ENCODE measurements around the gene SCAI. TPM values are rescaled to one million over a fixed set of nuclear protein-coding genes. Genes with fewer than 3 reads are reported as not detected.
A peak's percentile ranks its signal among the peaks of the same experiment; 100 is the strongest.

SCAI gene
- total RNA-seq, 1 donor from 2014 or later: 8.1 TPM

- DNase-seq (ENCODE audit: extremely low read depth, low read depth, low spot score): no peak
These were observed 245.5 kb downstream of the SCAI start for GRCh38 chr9:124897570-124898460.

- DNase-seq (ENCODE audit: extremely low read depth, low read depth, low spot score): peak; percentile 20
These were observed 248.6 kb downstream of the SCAI start for GRCh38 chr9:124894741-124895170.

DNA sequence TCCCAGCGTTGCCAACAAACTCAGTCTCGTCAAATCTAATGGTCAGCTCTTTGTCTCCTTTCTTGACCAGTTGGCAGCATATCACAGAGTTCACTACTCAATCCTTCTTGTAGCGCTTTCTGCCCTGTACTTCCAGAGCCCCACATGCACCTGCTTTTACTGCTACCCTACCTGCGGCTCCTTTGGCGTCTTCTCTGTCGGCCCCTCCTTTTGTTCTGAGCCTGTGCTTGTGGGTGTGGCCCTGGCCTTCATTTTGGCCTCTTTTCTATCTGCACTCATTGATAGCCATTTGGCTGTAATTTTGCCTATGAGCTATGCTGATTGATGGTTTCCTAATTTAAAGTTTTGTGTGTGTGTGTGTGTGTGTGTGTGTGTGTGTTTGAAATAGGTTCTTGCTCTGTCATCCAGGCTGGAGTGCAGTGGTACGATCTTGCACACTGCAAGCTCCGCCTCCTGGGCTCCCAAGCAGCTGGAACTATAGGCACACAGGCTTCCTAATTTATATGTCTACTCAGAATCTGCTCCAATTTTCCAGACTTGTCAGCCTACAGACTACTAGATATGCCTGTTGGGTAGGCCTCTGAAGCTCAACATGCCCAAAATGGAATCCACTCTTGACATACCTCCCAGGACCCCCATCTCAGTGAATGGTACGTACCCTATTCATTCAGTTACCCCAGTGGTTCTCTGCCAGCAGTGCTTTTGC is 249.1 kb downstream of the SCAI start:
- no peak for DNase-seq (ENCODE audit: extremely low read depth, low read depth, low spot score)

Other genes starting within 250 kb of the SCAI start
- 14.6 and 16.3 TPM in 2 replicates for gene GOLGA1, start 202.4 kb downstream of the SCAI start, total RNA-seq
- 26.9 and 29.8 TPM in 2 replicates for gene PPP6C, start 46.3 kb upstream of the SCAI start, total RNA-seq
- 17.2 and 30.5 TPM in 2 replicates for gene RABEPK, start 57.0 kb upstream of the SCAI start, total RNA-seq
- gene HSPA5, start 97.8 kb upstream of the SCAI start, total RNA-seq: 361 and 411 TPM in 2 replicates
- gene GAPVD1, start 118.3 kb upstream of the SCAI start, total RNA-seq: 36.8 and 45.7 TPM in 2 replicates

All from glomerular endothelial cell (primary cell).